ENCODE data around the gene NECTIN1.
A peak's percentile ranks its signal among the peaks of the same experiment; 100 is the strongest.

NECTIN1 gene

DNA sequence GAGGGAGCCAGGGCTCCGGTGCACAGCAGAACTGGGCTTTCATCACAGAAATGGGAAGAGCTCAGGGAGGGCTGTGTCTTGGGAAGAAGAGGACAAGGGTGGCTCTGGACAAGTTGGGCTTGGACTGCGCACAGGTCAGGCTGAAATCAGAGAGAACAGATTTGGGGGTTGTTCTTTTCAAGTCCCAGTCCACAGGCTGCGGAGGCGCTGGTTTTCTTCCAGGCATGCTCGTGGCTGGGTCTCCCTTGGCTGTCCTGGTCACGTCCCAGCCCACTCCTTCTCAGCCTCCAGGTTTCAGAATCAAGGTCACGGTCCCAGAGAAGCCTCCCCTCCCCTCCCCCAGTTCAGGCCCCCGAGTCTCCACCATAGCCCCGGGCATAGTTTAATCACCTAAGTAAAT is 17.0 kb downstream of the NECTIN1 start:
- DNase-seq = no peak

DNA sequence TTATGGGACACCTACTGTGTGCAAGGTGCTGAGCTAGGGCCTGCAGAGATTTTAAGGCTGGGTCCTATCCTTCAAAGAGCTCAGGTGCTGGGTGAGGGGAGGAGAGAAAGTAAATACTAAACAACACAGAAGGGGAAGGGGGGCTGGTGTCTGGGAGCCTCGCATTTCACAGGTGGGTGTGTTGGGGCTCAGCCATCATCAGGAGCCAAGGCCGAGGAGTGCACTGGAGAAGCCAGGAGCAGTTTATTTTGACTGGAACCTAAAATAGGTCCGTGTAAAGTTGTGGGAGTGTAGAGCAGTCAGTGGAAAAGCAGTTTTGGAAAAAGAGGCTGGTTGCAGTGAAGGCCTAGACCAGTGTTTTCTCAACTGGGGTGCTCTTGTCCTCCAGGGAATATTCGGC is 17.5 kb downstream of the NECTIN1 start:
- no peak for DNase-seq

DNA sequence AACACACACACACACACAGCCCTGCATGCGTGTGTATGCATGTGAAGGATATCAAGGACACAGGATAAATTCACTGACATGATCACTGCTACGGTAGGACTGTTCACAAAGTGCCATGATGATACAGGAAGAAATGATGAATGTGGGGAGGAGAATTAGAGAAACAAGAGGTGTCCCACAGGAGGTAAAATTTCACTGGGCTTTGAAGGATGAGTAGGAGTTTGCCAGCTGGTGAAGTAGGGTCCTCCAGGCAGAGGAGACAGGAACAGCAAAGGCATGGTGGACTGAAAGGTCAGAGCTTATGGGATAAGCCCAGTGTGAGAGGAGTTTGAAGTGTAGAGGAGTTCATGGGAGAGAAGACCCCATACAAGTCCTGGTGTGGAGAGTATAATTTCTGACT is 18.6 kb downstream of the NECTIN1 start:
- DNase-seq = no peak

DNA sequence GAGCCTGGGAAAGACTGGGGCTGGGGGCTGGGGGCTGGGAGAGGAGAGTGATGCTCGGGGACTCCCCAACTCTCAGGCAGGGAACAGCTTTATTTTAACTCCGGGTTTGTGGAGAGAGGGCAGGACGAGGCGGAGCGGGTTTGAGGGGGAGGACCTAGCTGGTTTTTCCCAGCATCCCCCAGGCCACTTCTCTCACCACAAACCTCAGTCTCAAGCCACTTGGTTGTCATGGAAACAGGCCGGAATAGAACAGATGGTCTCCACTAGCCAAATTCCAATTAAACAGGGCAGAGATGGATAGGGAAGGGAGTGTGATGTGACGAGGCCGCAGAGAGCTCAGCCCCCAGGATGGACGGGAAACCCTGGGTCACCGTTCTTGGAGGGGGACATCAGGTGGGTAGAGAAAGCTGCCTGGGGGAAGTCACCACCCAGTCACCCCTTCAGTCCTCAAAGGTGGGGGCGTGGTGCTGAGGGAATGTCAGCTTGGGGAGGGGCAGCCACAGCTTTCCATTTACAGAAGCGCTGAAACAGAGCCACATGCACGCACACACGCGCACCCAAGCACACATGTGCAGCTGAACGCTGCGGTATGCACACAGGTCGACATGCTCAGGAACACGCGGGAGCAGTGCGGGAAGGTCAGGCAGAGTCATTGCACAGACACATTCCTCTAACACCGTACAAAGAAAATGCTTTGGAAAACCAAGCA is 19.2 kb downstream of the NECTIN1 start:
- peak; percentile 90 for DNase-seq

DNA sequence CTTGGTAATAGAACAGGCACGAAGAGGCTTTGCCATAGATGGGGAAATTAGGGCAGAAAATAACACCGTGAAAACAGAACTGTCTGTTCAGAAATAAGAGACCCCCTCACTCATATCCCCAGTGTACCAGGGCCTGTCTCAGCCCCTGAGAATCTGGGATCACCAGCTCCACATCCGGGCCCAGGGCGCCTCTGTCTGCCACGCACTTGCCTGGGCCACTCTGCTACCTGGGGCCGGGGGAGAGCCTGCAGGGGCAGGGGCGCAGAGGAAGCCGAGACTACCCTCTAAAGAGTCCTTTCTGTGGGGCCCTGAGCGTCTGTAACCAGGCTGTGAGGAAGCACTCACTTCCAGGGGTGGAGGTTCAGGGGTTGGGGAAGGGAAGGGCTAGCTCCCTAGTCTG is 19.8 kb downstream of the NECTIN1 start:
- no peak for DNase-seq

DNA sequence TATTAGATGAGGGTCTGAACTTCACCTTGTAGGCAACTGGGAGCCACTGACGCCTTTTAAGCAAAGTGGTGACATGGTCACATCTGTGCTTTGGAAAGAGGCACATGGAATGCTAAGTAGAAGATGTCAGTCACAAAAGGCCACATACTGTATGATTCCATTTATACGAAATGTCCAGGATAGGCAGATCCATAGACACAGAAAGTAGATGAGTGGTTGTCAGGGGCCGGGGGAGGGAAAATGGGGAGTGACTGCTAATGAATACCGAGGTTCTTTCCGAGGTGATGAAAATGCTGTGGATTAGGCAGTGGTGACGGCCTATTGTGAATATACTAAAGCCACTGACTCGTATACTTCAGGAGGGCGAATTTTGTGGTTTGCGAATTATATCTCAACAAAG is 20.6 kb downstream of the NECTIN1 start:
- no peak for DNase-seq

DNA sequence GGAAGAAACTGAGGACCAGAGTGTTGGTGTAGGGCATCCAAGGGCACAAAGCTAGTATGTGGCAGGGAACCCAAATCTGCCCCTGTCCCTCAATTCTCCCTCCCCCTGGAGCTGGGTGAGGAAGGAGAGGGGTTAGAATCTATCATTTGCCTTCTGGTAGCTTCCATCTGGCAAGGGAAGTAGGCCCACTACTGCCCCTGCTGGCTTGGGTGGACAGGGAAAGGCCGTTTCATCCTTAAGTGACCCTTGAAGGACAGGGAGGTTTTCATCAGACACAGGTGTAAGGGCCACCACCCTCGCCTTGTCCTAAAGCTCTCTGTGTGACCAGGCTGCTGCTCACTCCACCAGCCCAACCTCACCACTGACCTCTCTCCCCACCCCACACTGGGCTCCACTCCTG is 22.1 kb downstream of the NECTIN1 start:
- no peak for DNase-seq

DNA sequence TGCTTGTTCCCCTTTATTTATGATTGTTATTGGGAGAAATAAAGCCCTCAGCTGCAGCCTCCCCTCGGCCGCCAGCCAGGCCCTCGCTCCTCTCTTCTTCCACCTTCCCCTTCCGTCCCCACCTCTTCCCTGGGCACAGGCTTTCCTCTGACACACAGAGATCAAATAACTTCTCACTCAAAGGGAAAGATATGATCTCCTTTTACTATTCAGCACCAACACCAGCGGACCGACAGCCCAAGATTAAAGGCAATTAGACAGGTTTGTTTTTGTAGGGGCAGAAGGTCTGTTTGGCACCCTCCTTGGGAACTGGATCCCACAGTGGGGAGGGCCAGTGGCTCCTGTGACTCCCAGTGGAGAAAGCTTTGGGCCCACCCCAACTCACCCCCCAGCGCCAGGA is 23.0 kb downstream of the NECTIN1 start:
- no peak for DNase-seq

DNA sequence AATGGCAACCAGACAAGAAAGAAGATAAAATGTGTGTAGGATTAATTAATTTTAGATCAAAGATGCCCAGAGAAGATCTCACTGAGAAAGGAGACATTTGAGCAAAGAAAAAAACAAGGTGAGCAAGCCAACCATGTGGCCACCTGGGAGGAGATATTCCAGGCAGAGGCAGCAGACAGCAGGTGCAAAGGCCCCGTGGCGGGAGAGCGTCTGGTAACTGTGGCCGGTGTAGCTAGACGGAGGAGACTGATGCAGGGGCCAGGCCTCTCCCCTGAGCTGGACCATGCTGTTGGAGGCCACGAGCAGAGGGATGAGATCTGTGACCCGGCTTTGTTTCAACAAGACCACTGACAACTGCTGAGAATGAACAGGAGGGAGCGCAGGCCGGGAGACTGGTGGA is 23.6 kb downstream of the NECTIN1 start:
- no peak for DNase-seq

DNA sequence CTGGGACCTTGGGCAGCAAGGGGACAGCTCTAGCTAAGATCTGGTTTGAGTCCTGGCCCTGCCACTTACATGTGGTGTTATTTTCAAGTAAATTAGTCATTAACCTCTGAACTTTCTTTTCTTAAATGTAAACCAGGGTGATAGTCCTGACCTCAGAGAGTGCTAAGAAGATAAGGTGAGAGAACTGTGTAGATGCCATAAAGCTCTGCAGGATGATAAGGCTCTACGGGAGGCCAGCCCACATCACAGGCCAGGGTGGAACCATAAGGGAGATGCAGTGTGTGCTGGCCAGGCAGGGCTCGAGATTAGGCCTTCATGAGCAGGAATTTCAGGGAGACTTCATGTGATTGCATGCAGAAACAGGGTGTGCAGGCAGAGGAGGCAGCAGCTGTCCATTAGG is 24.2 kb downstream of the NECTIN1 start:
- DNase-seq = peak; percentile 87

DNA sequence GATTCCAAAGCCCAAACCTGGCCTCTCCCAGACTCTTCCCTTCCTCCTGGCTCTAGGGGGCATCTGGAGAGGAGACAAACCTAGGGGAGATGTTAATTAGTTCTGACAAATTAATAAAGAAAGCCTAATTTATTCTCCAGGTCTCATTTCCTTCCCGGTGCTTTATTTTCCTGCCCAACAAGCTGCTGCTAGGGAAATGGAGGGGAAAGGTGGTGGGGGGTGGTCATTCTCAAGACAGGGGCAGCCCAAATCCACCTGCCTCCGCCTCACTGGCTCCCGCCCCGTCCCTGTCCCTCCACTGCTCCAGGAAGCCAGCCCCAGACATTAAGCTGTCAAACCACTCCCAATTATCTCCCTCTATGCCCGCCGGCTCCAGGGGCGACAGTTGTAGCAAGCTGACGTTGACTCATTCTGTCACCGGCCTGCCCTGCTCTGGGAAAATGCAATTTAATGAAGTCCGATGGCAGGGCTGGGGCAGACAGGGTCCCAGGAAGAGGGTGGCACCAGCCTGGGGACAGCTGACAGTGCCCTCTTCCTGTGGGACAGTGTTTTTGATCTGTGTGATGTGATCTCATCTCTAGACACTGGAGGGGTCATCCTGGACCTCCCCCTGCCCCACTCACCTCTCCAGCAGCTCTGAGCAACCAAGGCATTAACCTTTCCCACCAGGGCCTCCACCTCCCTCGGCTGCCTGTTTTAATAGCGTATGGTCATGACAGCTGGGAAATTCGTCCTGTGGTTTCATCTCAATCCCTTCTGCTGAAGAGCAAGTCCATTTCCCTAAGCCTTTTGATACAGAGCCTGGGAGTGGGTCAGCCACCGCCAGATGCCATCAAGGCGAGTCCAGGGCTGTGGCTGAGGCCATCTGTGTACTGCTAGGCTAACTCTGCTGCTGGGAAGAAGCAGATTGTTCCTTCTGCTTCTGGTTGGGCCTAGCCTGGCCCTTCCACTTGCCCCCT is 27.1 kb downstream of the NECTIN1 start:
- peak; percentile 28 for DNase-seq

DNA sequence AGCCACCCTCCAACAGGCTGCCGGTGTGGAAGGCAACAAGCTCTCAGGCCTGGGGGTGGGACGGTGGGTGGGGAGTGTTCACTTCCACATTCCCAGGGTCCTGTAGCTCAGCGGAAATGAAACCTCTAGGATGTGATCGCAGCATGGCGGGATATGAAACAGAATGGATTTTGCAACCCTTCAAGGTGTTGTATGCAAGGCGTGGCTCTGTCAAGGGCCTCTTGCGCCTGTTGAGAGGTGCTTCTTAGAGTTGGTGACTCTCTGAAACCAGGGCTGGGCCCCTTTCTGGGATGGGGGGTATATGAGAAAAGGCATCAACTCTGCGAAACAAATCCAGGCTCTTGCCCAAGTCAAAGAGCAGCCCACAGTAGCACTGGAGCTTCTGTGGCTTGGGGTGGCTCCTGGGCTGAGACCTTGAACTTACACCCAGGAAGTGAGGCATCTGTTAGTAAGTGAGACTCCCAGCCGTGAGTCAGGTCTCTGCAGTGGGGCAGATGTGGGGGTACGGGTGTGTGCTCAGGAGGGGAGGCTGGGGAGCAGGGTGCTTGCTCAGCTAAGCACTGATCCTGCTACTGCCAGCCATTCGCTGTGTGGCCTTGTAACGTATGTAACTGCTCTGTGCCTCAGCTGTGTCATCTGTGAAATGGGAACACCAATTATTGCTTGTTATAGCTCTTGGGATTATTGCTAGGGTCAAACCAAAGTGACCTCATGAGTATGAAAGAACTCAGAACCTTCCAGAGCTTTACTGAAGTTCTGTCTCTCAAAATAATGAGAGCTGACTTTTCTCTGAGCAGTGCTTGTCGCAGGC is 28.3 kb downstream of the NECTIN1 start:
- DNase-seq = no peak

DNA sequence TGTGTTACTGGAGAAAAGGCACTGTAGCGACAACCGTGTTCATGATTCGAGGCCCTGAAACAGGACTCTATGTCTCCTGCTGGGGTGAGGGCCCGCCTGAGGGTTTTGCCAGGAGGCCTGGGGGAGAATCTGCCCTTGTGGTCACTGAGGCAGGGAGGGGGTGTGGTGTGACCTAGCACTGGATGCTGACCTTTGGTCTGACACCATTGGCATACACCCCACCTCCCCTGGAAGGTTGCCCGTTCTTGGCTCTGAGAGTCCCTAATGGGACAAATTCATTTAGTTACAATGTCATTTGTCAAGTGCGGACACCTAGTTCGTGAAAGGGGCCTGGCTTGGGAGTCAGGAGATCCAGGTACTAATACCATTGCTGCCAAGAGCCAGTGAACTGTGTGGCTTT is 29.0 kb downstream of the NECTIN1 start:
- DNase-seq = no peak

DNA sequence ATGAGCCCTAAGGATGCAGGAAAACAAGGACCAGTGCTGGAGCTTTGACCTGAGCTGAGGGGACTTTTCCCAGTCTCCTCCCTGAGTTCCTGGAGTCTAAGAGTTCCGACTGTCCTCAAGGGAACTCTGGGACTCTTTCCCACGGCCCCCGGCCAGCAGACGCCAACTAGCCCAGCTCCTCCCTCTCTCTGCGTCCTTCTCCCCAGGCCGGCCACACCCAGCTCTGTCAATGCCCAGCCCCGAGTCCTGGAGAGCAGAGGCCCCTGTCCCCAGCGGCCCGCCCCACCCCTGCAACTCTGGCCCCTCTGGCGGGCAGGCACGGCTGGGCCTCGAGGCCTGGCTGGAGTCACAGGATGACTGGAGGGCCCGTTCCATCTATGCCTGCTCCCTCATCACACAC is 29.8 kb downstream of the NECTIN1 start:
- DNase-seq = no peak

DNA sequence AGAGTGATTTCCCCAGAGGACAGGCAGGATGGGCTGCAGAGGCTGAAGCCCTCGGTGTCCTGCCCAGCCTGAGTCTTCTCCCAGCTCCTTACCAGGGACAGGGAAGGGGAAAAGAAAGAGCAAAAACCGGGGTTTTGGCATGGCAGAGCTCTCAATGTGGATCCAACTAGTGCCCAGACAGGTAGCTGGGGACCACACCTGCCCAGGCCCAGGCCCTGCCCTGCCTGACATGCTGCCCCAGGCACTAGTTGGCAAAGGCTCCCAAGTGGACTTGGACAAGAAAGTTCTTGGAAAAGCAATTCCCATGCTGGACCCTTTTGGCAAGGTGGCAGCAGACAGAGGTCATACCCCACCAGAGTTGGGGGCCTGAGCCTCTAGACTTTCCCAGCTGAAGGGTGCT is 31.1 kb downstream of the NECTIN1 start:
- no peak for DNase-seq

DNA sequence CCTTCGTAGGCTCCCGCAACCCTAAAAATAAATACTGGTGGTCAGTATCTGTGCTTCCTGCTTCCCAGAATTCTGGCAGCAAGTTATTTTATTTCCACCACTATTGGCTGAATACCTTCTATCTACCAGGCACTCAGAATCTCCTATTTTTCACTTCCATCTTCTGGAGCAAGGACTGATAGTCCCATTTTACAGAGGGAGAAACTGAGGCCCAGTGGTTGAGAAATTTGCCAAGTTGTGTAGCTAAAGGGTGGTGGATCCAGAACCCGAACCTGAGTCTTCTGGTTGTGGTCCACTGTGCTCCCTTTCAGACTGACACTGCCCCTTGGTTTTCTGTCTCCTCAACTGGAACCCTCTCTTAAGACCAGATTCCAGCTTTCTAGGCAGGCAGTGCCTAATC is 31.6 kb downstream of the NECTIN1 start:
- no peak for DNase-seq

DNA sequence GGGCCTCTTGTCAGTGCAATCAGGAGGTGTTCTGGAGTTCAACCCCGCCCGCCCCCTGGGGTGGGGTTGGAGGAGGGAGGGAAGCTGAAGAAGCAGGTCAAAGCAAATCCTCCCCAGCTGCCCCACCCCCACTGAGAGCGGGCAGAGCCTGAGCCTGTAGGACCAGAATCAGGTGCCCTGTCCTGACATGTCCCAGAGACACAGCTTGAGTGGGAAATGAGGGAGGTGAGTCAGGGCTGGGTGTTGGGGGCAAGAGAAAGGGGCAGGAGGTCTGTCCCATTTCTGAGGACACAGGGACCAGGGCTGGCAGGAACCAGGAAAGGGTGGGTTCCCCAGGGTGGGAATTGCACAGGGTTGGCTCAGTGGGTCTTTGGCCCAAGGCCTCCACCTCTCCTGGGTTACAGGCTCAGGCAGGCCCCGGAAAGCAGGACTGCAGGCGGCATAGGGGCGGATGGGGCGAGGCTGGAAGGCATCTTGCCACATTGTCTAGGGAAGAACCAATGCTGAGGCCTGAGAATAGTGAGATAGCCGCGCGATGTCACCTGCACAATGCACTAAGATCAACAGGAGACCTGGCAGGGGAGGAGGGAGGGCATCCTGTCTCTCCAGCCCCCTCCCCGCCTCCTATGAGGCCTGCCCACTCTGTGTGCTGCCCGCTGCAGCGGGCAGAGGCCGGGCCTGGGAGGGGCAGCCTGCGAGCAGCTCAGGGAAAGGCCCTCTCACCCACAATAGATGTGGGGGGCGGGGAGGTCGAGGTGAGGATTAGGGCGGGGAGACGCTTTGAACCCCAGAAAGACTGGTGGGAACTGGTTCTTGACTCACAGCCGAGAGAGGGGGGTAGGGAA is 32.4 kb downstream of the NECTIN1 start:
- peak; percentile 45 for DNase-seq

DNA sequence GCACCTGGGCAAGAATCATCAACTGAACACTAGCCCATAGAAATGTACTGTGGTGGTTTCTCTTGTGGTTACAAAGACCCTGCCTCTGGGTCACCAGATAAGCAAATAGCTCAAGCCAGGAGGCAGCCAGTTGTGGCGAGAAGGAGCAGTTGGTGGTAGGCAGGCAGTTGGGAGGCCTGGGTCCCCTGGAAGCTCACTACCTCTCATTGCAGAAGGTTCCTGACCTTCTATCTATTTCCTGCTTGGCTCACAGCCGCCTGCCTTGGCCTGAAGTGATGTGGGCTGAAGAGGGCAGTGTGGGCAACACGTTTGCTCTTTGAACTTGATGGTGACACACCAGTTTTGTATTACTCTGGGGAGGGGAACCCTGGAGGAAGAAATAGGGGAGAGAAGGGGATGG is 34.7 kb downstream of the NECTIN1 start:
- peak; percentile 97 for DNase-seq

DNA sequence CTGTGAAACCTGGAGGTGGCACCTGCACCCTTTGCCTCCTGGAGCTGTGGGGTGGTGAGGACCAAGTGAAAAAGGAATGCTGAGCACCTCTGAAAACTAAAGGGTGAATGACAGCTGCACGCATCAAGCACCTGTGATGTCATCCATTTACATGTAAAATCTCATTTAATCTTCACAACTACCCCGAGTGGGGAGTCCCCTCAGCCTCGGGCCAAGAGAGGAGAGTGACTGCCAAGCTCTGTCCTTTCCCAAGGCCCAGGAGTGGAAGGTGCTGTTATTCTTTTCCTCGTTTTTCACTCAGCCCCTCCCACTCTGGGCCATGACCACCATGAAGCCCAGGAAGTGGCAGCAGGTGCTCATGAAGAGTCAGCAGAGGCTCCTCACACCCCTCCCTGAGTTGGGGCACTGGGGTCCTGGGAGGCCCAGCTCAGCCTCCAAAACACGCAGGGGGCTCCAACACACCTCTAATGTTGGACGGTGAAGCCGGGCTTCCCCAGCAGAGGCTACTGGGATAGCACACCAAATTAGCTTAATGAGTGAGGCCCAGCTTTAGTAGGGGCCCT is 35.7 kb downstream of the NECTIN1 start:
- no peak for DNase-seq

DNA sequence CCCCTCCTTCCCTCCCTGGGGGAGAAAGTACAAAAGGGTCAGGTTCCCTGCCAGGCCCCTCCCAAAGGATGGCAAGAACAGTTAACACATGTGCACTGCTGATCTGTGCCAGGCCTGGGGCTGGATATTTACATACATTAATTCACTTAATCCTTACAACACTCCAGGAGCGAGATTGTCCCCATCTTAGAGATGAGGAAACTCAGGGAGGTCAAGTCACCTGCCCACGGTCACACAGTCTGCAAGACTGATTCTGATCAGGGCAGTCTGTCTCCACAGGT is 36.5 kb downstream of the NECTIN1 start:
- no peak for DNase-seq

DNA sequence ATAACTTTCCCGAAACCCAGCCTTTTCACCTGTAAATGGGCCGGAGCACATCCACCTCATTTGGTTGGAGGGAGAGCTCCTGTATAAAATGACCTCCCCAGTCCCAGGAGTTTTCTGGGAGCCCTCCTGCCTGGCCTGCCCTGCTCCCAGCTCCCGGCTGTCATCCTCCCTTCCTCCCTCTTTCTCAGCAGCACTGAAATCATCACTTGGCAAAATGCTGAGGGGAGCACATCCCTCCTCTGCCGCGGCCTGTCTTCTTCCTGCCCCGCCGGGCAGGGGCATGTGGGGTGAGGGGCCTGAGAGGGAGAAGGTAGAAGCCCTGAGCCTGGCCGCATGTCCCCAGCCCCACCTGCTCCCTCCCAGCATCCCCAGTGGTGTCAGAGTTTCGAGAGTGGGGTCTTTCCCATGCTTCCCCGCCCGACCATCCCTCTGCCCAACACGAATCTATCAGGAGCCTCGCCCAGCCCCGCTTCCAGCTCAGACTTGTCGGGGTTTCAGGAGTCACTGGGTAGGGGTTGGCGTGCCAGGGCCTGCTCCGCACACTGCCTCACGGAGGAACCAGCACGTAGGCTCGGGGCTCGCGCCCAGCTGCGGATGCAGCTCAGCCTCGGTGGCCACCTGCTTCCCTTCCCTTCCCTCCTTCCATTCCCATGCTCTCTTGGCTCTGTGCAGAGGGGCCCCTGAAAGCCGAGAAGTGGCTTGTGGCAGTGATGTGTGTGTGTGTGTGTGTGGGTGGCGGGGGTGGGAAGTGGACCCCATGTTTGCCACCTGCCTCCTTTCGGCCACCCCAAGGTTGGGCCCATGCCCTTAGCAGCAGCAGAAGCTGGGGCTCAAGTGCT is 37.1 kb downstream of the NECTIN1 start:
- DNase-seq = no peak

Measured in hematopoietic multipotent progenitor cell treated with erythropoietin and hydrocortisone succinate and interleukin-3 and kit ligand, for 4 days (in vitro differentiated cells).